GM18907 (cell line): ENCODE measurements around the gene BBS2.

ENCODE experiments used
- ATAC-seq: cut with Tn5 transposase; IDR thresholded peaks from one replicate; pipeline ENCODE4 v1.9.1; 2021; ENCODE audit warnings: mild to moderate bottlenecking, moderate library complexity; ENCODE audit not compliant: unreplicated experiment

BBS2 gene

GRCh38 chr16:56519459-56520250 is at the start of gene BBS2:
BBS2 (minus strand) TSS chr16:56520024; CDS start chr16:56519862, 162 bp downstream.
- peak; percentile 85 for ATAC-seq

- ATAC-seq = no peak
Measured at GRCh38 chr16:56564793-56565477, 45.1 kb upstream of the BBS2 start, which contains the start of gene MT4. MT4 (plus strand) TSS chr16:56565073; CDS start chr16:56565129, 56 bp downstream.

GRCh38 chr16:56561126-56561525 is 41.3 kb upstream of the BBS2 start:
- no peak for ATAC-seq

- no peak for ATAC-seq
Measured at GRCh38 chr16:56560447-56560846, 40.6 kb upstream of the BBS2 start.

- no peak for ATAC-seq
Measured at GRCh38 chr16:56559109-56559508, 39.3 kb upstream of the BBS2 start.

- no peak for ATAC-seq
Measured at GRCh38 chr16:56558024-56558747, 38.4 kb upstream of the BBS2 start.

GRCh38 chr16:56554441-56554840 is 34.6 kb upstream of the BBS2 start:
- ATAC-seq = no peak

- ATAC-seq = no peak
Measured at GRCh38 chr16:56551796-56552738, 32.2 kb upstream of the BBS2 start.

- ATAC-seq = no peak
Measured at GRCh38 chr16:56549744-56550385, 30.0 kb upstream of the BBS2 start.

GRCh38 chr16:56549161-56549560 is 29.3 kb upstream of the BBS2 start:
- no peak for ATAC-seq

GRCh38 chr16:56547949-56548567 is 28.2 kb upstream of the BBS2 start:
- no peak for ATAC-seq

GRCh38 chr16:56547120-56547948 is 27.5 kb upstream of the BBS2 start:
- ATAC-seq = no peak

- ATAC-seq = no peak
Measured at GRCh38 chr16:56542039-56542438, 22.2 kb upstream of the BBS2 start.

GRCh38 chr16:56539656-56540055 is 19.8 kb upstream of the BBS2 start:
- no peak for ATAC-seq

- ATAC-seq = no peak
Measured at GRCh38 chr16:56538331-56538730, 18.5 kb upstream of the BBS2 start.

- no peak for ATAC-seq
Measured at GRCh38 chr16:56534847-56535383, 15.1 kb upstream of the BBS2 start.

GRCh38 chr16:56532714-56533113 is 12.9 kb upstream of the BBS2 start:
- ATAC-seq = no peak

- ATAC-seq = no peak
Measured at GRCh38 chr16:56530872-56531271, 11.0 kb upstream of the BBS2 start.
